Ishikawa (cell line): ENCODE results near the gene MKRN1.

ENCODE experiments used
- EGR1 ChIP-seq: IDR thresholded peaks from 2 replicates; pipeline ENCODE4 v1.6.1; 2012
- EP300 ChIP-seq: IDR thresholded peaks from 2 replicates; pipeline ENCODE4 v1.6.1; 2012; ENCODE audit warnings: borderline replicate concordance
- RAD21 ChIP-seq: IDR thresholded peaks from 2 replicates; pipeline ENCODE4 v1.6.1; 2012; ENCODE audit warnings: low read depth
- TAF1 ChIP-seq: IDR thresholded peaks from 2 replicates; pipeline ENCODE4 v1.6.1; 2012; ENCODE audit warnings: low read depth, mild to moderate bottlenecking
- TEAD4 ChIP-seq: IDR thresholded peaks from 2 replicates; pipeline ENCODE4 v1.6.1; 2012
- YY1 ChIP-seq: IDR thresholded peaks from 2 replicates; pipeline ENCODE4 v1.6.1; 2012; ENCODE audit warnings: low read depth
- ZBTB7A ChIP-seq: IDR thresholded peaks from 2 replicates; pipeline ENCODE4 v1.6.1; 2012; ENCODE audit warnings: low read depth
- TF ChIP-seq, protein P1 (sequence below): IDR thresholded peaks from 2 replicates; pipeline ENCODE4 v1.6.1; 2012
- TF ChIP-seq, protein P2 (sequence below): IDR thresholded peaks from 2 replicates; pipeline ENCODE4 v1.6.1; 2012; ENCODE audit warnings: low read depth, mild to moderate bottlenecking
- TF ChIP-seq, protein P3 (sequence below): IDR thresholded peaks from 2 replicates; pipeline ENCODE4 v1.6.1; 2012

DNA sequence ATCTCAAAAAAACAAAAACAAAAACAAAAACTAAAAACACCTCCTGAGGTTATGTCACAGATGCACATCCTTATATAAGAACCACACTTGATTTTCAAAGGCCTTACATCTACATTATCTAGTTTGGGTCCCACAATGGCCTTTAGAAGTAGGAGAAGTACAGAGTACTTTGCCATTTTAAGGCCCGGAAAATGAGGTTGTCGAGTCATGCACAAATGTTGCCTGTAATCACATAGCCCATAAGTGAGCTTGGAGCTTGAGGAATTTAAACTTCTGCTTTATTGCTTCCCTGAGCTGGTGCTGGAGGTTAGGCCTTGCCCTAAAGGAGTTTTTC is 9.7 kb upstream of the MKRN1 start:
- TF ChIP-seq, protein P1, sequence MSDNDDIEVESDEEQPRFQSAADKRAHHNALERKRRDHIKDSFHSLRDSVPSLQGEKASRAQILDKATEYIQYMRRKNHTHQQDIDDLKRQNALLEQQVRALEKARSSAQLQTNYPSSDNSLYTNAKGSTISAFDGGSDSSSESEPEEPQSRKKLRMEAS, result no peak
- TF ChIP-seq ZBTB7A (no peak), YY1 (no peak), TAF1 (no peak), EP300 (no peak), EGR1 (no peak), RAD21 (no peak), TEAD4 (no peak)
- TF ChIP-seq, protein P2, sequence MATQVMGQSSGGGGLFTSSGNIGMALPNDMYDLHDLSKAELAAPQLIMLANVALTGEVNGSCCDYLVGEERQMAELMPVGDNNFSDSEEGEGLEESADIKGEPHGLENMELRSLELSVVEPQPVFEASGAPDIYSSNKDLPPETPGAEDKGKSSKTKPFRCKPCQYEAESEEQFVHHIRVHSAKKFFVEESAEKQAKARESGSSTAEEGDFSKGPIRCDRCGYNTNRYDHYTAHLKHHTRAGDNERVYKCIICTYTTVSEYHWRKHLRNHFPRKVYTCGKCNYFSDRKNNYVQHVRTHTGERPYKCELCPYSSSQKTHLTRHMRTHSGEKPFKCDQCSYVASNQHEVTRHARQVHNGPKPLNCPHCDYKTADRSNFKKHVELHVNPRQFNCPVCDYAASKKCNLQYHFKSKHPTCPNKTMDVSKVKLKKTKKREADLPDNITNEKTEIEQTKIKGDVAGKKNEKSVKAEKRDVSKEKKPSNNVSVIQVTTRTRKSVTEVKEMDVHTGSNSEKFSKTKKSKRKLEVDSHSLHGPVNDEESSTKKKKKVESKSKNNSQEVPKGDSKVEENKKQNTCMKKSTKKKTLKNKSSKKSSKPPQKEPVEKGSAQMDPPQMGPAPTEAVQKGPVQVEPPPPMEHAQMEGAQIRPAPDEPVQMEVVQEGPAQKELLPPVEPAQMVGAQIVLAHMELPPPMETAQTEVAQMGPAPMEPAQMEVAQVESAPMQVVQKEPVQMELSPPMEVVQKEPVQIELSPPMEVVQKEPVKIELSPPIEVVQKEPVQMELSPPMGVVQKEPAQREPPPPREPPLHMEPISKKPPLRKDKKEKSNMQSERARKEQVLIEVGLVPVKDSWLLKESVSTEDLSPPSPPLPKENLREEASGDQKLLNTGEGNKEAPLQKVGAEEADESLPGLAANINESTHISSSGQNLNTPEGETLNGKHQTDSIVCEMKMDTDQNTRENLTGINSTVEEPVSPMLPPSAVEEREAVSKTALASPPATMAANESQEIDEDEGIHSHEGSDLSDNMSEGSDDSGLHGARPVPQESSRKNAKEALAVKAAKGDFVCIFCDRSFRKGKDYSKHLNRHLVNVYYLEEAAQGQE, result no peak
- TF ChIP-seq, protein P3, sequence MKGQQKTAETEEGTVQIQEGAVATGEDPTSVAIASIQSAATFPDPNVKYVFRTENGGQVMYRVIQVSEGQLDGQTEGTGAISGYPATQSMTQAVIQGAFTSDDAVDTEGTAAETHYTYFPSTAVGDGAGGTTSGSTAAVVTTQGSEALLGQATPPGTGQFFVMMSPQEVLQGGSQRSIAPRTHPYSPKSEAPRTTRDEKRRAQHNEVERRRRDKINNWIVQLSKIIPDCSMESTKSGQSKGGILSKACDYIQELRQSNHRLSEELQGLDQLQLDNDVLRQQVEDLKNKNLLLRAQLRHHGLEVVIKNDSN, result no peak
